ENCODE data around the gene HCN2. TPM values are rescaled to one million over a fixed set of nuclear protein-coding genes. Genes with fewer than 3 reads are reported as not detected.

The HCN2 gene
- total RNA-seq, 1 experiment from 2014 or later: 9.2 TPM

DNA sequence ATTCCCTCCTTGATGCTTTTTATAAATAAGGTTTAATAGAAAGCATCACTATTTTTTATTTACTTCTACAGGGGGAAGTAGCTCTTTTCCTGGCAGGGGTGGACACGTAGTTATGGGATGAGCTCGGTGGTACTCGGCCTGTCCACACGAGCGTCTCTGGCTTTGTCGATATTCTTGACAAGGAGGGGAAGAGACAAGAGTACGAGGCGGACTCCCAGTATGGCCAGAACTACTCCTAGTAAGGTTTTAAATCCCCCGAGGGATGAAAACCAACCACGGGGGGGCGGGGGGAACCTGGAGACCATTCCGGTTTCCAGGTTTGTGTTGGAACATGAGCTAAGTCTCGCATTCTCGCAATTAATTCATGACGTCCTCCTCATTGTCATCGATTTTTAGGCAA is 22.8 kb upstream of the HCN2 start:
- Mint-ChIP-seq H3K27me3 (ENCODE audit: low read depth) (peaks cover 39% of the 10 kb centered on the region), H3K27ac (no peak overlapping the region), H3K4me3 (no peak overlapping the region), H3K4me1 (peaks cover 18% of the 10 kb centered on the region), H3K36me3 (peaks cover 21% of the 10 kb centered on the region), H3K9me3 (peaks cover 7% of the 10 kb centered on the region)
- POLR2A ChIA-PET: no interaction called here
- ATAC-seq: no peak
- no peak for DNase-seq (ENCODE audit: low spot score)
- TF ChIP-seq, protein P1, sequence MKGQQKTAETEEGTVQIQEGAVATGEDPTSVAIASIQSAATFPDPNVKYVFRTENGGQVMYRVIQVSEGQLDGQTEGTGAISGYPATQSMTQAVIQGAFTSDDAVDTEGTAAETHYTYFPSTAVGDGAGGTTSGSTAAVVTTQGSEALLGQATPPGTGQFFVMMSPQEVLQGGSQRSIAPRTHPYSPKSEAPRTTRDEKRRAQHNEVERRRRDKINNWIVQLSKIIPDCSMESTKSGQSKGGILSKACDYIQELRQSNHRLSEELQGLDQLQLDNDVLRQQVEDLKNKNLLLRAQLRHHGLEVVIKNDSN (CRISPR knock-in tag; IDR thresholded peaks at IDR 0.05): no peak
- TF ChIP-seq, protein P2, sequence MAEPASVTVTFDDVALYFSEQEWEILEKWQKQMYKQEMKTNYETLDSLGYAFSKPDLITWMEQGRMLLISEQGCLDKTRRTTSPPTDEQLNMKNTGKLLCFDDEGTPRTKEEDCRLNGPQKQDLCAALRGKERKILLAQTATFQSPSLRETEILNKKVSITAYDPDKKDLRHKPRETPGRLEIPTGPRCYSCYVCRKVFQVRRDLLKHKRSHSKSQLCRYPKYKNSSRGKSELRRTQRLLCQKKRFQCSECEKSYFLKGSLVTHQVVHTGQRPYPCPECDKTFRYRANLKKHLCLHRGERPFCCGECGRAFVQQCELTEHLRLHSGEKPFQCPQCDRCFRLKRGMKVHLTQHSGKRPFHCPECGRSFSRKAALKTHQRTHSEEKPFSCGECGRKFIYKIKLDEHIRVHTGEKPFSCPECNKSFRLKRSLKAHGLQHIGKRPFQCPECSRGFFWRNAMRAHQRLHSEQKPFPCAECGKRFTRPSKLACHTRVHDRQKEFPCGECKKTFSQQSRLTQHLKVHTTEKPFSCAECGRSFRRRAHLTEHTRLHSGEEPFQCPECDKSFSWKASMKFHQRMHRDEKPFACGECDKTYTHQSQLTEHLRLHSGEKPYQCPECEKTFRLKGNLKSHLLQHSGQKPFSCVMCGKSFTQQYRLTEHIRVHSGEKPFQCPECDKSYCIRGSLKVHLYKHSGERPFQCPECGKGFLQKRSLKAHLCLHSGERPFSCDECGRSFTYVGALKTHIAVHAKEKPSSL (CRISPR knock-in tag; conservative IDR thresholded peaks at IDR 0.05): no peak
- TF ChIP-seq, protein P3, sequence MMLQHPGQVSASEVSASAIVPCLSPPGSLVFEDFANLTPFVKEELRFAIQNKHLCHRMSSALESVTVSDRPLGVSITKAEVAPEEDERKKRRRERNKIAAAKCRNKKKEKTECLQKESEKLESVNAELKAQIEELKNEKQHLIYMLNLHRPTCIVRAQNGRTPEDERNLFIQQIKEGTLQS (CRISPR knock-in tag; conservative IDR thresholded peaks at IDR 0.05): no peak
- no peak for TF ChIP-seq ESRRA (CRISPR knock-in tag; IDR thresholded peaks at IDR 0.05; ENCODE audit: borderline replicate concordance)
- TF ChIP-seq ZNF396 (CRISPR knock-in tag; IDR thresholded peaks at IDR 0.05; ENCODE audit: borderline replicate concordance): no peak
- TF ChIP-seq, protein P4, sequence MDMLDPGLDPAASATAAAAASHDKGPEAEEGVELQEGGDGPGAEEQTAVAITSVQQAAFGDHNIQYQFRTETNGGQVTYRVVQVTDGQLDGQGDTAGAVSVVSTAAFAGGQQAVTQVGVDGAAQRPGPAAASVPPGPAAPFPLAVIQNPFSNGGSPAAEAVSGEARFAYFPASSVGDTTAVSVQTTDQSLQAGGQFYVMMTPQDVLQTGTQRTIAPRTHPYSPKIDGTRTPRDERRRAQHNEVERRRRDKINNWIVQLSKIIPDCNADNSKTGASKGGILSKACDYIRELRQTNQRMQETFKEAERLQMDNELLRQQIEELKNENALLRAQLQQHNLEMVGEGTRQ (CRISPR knock-in tag; IDR thresholded peaks at IDR 0.05): no peak
- no peak for TF ChIP-seq MYBL2 (CRISPR knock-in tag; IDR thresholded peaks at IDR 0.05)
- TF ChIP-seq, protein P5, sequence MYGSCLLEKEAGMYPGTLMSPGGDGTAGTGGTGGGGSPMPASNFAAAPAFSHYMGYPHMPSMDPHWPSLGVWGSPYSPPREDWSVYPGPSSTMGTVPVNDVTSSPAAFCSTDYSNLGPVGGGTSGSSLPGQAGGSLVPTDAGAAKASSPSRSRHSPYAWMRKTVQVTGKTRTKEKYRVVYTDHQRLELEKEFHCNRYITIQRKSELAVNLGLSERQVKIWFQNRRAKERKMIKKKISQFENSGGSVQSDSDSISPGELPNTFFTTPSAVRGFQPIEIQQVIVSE (CRISPR knock-in tag; IDR thresholded peaks at IDR 0.05; ENCODE audit: borderline replicate concordance): no peak
- TF ChIP-seq, protein P6, sequence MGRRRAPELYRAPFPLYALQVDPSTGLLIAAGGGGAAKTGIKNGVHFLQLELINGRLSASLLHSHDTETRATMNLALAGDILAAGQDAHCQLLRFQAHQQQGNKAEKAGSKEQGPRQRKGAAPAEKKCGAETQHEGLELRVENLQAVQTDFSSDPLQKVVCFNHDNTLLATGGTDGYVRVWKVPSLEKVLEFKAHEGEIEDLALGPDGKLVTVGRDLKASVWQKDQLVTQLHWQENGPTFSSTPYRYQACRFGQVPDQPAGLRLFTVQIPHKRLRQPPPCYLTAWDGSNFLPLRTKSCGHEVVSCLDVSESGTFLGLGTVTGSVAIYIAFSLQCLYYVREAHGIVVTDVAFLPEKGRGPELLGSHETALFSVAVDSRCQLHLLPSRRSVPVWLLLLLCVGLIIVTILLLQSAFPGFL (CRISPR knock-in tag; IDR thresholded peaks at IDR 0.05; ENCODE audit: borderline replicate concordance): no peak
- TF ChIP-seq NR2C2 (CRISPR knock-in tag; IDR thresholded peaks at IDR 0.05): no peak
- TF ChIP-seq ZNF423 (CRISPR knock-in tag; IDR thresholded peaks at IDR 0.05): no peak
- TF ChIP-seq, protein P7, sequence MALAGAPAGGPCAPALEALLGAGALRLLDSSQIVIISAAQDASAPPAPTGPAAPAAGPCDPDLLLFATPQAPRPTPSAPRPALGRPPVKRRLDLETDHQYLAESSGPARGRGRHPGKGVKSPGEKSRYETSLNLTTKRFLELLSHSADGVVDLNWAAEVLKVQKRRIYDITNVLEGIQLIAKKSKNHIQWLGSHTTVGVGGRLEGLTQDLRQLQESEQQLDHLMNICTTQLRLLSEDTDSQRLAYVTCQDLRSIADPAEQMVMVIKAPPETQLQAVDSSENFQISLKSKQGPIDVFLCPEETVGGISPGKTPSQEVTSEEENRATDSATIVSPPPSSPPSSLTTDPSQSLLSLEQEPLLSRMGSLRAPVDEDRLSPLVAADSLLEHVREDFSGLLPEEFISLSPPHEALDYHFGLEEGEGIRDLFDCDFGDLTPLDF (CRISPR knock-in tag; IDR thresholded peaks at IDR 0.05): no peak
- no peak for TF ChIP-seq RELA (CRISPR knock-in tag; IDR thresholded peaks at IDR 0.05; ENCODE audit: borderline replicate concordance)
- TF ChIP-seq ZNF219 (CRISPR knock-in tag; IDR thresholded peaks at IDR 0.05; ENCODE audit: borderline replicate concordance): no peak
- TF ChIP-seq CREB1 (CRISPR knock-in tag; IDR thresholded peaks at IDR 0.05): no peak
- CTCF ChIA-PET: no interaction called here

DNA sequence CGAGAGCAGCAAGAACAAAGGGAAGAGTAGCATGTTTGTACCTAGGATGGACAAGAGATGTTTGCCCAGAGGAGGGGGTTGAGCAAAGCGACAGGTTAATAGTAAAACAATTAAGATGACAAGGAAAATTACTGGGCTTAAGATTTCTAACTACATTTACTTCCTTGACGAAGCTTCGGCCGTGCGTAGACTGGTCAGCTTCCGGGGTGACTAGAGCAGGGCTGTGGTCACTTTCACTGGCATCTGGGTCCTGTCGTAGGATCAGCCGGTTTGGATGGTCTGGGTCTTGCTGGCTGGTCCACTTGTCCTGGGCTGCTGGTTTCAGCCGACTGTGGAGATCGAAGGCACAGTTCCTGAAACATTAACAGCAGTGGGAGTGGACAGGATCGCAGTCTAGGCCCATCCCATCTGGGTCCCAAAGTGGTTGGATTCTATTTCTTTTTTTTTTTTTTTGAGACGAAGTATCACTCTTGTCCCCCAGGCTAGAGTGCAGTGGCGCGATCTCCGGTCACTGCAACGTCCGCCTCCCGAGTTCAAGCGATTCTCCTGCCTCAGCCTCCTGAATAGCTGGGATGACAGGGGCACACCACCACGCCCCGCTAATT is 22.3 kb upstream of the HCN2 start:
- peaks cover 16% of the 10 kb centered on the region for H3K4me1 Mint-ChIP-seq
- H3K4me3 Mint-ChIP-seq: no peak overlapping the region
- H3K27me3 Mint-ChIP-seq (ENCODE audit: low read depth): peaks cover 40% of the 10 kb centered on the region
- DNase-seq (ENCODE audit: low spot score) (no peak), ATAC-seq (no peak)
- H3K36me3 Mint-ChIP-seq: peaks cover 16% of the 10 kb centered on the region
- no peak overlapping the region for H3K27ac Mint-ChIP-seq
- ChIA-PET POLR2A (no interaction called here), CTCF (interaction anchor here (1.1 kb wide), 1 partner anchor 12 kb away, joined by 3 read pairs; no protein-coding TSS in a partner anchor)
- peaks cover 2% of the 10 kb centered on the region for H3K9me3 Mint-ChIP-seq
- TF ChIP-seq ESRRA (CRISPR knock-in tag; IDR thresholded peaks at IDR 0.05; ENCODE audit: borderline replicate concordance) (no peak), ELF4 (CRISPR knock-in tag; IDR thresholded peaks at IDR 0.05; ENCODE audit: low read depth) (no peak), CREM (CRISPR knock-in tag; IDR thresholded peaks at IDR 0.05) (no peak), ZNF138 (CRISPR knock-in tag; conservative IDR thresholded peaks at IDR 0.05) (no peak)
- TF ChIP-seq, protein P8, sequence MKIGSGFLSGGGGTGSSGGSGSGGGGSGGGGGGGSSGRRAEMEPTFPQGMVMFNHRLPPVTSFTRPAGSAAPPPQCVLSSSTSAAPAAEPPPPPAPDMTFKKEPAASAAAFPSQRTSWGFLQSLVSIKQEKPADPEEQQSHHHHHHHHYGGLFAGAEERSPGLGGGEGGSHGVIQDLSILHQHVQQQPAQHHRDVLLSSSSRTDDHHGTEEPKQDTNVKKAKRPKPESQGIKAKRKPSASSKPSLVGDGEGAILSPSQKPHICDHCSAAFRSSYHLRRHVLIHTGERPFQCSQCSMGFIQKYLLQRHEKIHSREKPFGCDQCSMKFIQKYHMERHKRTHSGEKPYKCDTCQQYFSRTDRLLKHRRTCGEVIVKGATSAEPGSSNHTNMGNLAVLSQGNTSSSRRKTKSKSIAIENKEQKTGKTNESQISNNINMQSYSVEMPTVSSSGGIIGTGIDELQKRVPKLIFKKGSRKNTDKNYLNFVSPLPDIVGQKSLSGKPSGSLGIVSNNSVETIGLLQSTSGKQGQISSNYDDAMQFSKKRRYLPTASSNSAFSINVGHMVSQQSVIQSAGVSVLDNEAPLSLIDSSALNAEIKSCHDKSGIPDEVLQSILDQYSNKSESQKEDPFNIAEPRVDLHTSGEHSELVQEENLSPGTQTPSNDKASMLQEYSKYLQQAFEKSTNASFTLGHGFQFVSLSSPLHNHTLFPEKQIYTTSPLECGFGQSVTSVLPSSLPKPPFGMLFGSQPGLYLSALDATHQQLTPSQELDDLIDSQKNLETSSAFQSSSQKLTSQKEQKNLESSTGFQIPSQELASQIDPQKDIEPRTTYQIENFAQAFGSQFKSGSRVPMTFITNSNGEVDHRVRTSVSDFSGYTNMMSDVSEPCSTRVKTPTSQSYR (CRISPR knock-in tag; IDR thresholded peaks at IDR 0.05): no peak
- TF ChIP-seq, protein P3 (CRISPR knock-in tag; conservative IDR thresholded peaks at IDR 0.05): no peak

All from WTC11 (cell line).